ENCODE measurements around the gene DEPDC4.

- TF ChIP-seq FOXA1 (IDR thresholded peaks at IDR 0.05) (no peak), FOXM1 (IDR thresholded peaks at IDR 0.05; ENCODE audit: borderline replicate concordance) (no peak), BHLHE40 (IDR thresholded peaks at IDR 0.05; ENCODE audit: borderline replicate concordance) (no peak), SUZ12 (IDR thresholded peaks at IDR 0.05) (no peak), SP1 (IDR thresholded peaks at IDR 0.05) (no peak), FOXK2 (IDR thresholded peaks at IDR 0.05) (no peak), ELF4 (IDR thresholded peaks at IDR 0.05) (no peak), NFRKB (IDR thresholded peaks at IDR 0.05) (no peak), ZNF384 (IDR thresholded peaks at IDR 0.05) (no peak), CTBP1 (IDR thresholded peaks at IDR 0.05; ENCODE audit: borderline replicate concordance) (no peak), TARDBP (IDR thresholded peaks at IDR 0.05) (no peak)
- TF ChIP-seq, protein P1, sequence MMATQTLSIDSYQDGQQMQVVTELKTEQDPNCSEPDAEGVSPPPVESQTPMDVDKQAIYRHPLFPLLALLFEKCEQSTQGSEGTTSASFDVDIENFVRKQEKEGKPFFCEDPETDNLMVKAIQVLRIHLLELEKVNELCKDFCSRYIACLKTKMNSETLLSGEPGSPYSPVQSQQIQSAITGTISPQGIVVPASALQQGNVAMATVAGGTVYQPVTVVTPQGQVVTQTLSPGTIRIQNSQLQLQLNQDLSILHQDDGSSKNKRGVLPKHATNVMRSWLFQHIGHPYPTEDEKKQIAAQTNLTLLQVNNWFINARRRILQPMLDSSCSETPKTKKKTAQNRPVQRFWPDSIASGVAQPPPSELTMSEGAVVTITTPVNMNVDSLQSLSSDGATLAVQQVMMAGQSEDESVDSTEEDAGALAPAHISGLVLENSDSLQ (IDR thresholded peaks at IDR 0.05): no peak
Observed at GRCh38 chr12:100263131-100263530, 3.7 kb downstream of the DEPDC4 start.
